Naive thymus-derived CD4-positive, alpha-beta T cell (primary cell): ENCODE data around the gene RPS21. TPM values are rescaled to one million over a fixed set of nuclear protein-coding genes. Genes with fewer than 3 reads are reported as not detected.

Experiments used
- ATAC-seq: fragments of 150-1000 bp; cut with Tn5 transposase; 2 replicates; pipeline ENCODE4 v1.10.0; 2021; ENCODE audit warnings: mild to moderate bottlenecking, moderate library complexity
- CTCF ChIA-PET: fragments of 350-600 bp; sonication (Branson Sonifier 250); formaldehyde crosslinking; loops from one replicate; lab custom pipeline; 2021; ENCODE audit warnings: antibody characterized with exemption; lab: Charles Lee
- POLR2A ChIA-PET: fragments of 350-600 bp; sonication (Branson Sonifier 250); formaldehyde crosslinking; loops from one replicate; lab custom pipeline; 2021; ENCODE audit warnings: antibody characterized with exemption, inconsistent platforms; lab: Charles Lee
- DNase-seq, 9 donors: peaks; one replicate each; pipeline versions ENCODE4 v3.0.0 to v3.0.0-alpha.2; 2020 to 2022; ENCODE audit warnings: mixed read lengths in 1 of 9
- H3K27ac ChIP-seq: one replicate; pipeline ENCODE4 v1.7.0; 2013; ENCODE audit warnings: mild to moderate bottlenecking, low read depth, low read length, moderate library complexity
- H3K27me3 ChIP-seq, 2 donors: one replicate each; pipeline ENCODE4 v1.7.0; 2013; ENCODE audit warnings: low read length in 2 of 2, mild to moderate bottlenecking in 2 of 2, moderate library complexity in 2 of 2; ENCODE audit not compliant: control insufficient read depth in 2 of 2, insufficient read depth in 2 of 2
- H3K36me3 ChIP-seq, 3 experiments: 1 replicate in 2 of 3; 2 replicates in 1 of 3; pipeline ENCODE4 v1.7.0; 2013; ENCODE audit warnings: low read length in 3 of 3, mild to moderate bottlenecking in 3 of 3, moderate library complexity in 1 of 3; ENCODE audit not compliant: insufficient read depth in 3 of 3, control insufficient read depth in 2 of 3
- H3K4me1 ChIP-seq, 2 donors: one replicate each; pipeline ENCODE4 v1.7.0; 2013; ENCODE audit warnings: low read length in 2 of 2, mild to moderate bottlenecking in 2 of 2, moderate library complexity in 1 of 2; ENCODE audit not compliant: control insufficient read depth in 2 of 2, insufficient read depth in 2 of 2
- H3K4me3 ChIP-seq: 2 replicates; pipeline ENCODE4 v1.7.0; 2013; ENCODE audit warnings: mild to moderate bottlenecking, low read length
- H3K9me3 ChIP-seq, 3 experiments: 1 replicate in 2 of 3; 2 replicates in 1 of 3; pipeline ENCODE4 v1.7.0; 2013; ENCODE audit warnings: low read length in 3 of 3; ENCODE audit not compliant: control insufficient read depth in 2 of 3
- H3K27ac Mint-ChIP-seq, 9 donors: one replicate each; pipeline ENCODE4 v1.8.0; 2020 to 2022; ENCODE audit warnings: mixed read lengths in 9 of 9, mild to moderate bottlenecking in 8 of 9, moderate library complexity in 5 of 9, inconsistent platforms in 2 of 9
- H3K27me3 Mint-ChIP-seq, 5 donors: one replicate each; pipeline ENCODE4 v1.8.0; 2021 to 2022; ENCODE audit warnings: mixed read lengths in 5 of 5, mild to moderate bottlenecking in 1 of 5
- H3K36me3 Mint-ChIP-seq, 5 donors: one replicate each; pipeline ENCODE4 v1.8.0; 2020 to 2022; ENCODE audit warnings: mixed read lengths in 5 of 5, mild to moderate bottlenecking in 3 of 5, inconsistent platforms in 1 of 5
- H3K4me1 Mint-ChIP-seq, 7 donors: one replicate each; pipeline ENCODE4 v1.8.0; 2020 to 2022; ENCODE audit warnings: mixed read lengths in 7 of 7, mild to moderate bottlenecking in 3 of 7, inconsistent platforms in 1 of 7
- H3K4me3 Mint-ChIP-seq, 10 donors: one replicate each; pipeline ENCODE4 v1.8.0; 2020 to 2022; ENCODE audit warnings: mild to moderate bottlenecking in 10 of 10, mixed read lengths in 10 of 10, moderate library complexity in 6 of 10, inconsistent platforms in 2 of 10
- H3K9me3 Mint-ChIP-seq, 11 donors: one replicate each; pipeline ENCODE4 v1.8.0; 2020 to 2022; ENCODE audit warnings: mixed read lengths in 11 of 11, mild to moderate bottlenecking in 4 of 11, inconsistent platforms in 1 of 11, moderate library complexity in 1 of 11
- intact Hi-C, 2 donors: fragments of 100-400 bp; cut with micrococcal nuclease; formaldehyde crosslinking; loops; one replicate each; pipeline ENCODE4 v1.15.1; 2023
- polyA plus RNA-seq, 2 donors: library from polyadenylated mRNA; unstranded; fragments of 300-500 nt; fragmentation: Illumina TruSeq; gene quantifications; one replicate each; pipeline ENCODE4 v1.2.3, GENCODE V29; 2021
- total RNA-seq, 6 experiments: library from RNA in 5 of 6; stranded (reverse) in 5 of 6; gene quantifications; 1 replicate in 5 of 6; 2 replicates in 1 of 6; pipeline ENCODE4 v1.2.3 and lab custom pipeline; 2021 to 2026

Gene RPS21
- total and polyA plus RNA-seq, 7 experiments from 2014 or later, result 2,026 to 3,458 (median 3,308) TPM

DNA sequence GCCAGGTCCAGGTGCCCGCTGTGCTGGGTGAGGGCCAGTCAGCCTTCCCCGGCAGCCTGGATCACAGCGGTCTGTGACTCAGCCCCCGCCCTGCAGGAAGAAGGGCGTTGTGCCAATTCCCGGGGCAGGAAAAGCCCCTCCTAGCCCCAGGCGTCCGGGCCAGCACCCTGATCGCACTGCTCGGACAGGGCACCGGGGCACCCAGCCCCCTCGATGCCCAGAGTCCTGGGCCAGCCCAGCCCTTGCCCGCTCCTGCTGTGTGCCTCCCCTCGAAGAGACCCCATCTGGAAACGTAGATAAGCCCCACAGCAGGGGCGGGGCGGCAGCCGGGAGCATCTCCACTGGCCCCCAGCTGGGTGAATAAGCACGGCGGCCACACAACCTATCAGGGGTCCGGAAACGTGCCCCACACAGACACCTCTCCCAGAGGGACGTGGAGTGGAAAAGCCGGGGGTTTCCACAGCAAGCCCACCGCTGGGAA, 29.7 kb upstream of the RPS21 start:
- H3K4me1 Mint-ChIP-seq, result no peaks in the 10 kb centered on the region
- Histone ChIP-seq H3K27ac (no peak overlapping the region), H3K36me3 (no peaks in the 10 kb centered on the region), H3K9me3 (no peaks in the 10 kb centered on the region), H3K4me1 (no peaks in the 10 kb centered on the region), H3K27me3 (no peaks in the 10 kb centered on the region), H3K4me3 (no peak overlapping the region)
- no peaks in the 10 kb centered on the region for H3K9me3 Mint-ChIP-seq
- no peak overlapping the region for H3K27ac Mint-ChIP-seq
- ChIA-PET CTCF (no interaction called here), POLR2A (no interaction called here)
- no peaks in the 10 kb centered on the region for H3K27me3 Mint-ChIP-seq
- intact Hi-C loops, result no loop called here
- no peak overlapping the region for H3K4me3 Mint-ChIP-seq
- no peak for ATAC-seq
- no peaks in the 10 kb centered on the region for H3K36me3 Mint-ChIP-seq
- no peak for DNase-seq

DNA sequence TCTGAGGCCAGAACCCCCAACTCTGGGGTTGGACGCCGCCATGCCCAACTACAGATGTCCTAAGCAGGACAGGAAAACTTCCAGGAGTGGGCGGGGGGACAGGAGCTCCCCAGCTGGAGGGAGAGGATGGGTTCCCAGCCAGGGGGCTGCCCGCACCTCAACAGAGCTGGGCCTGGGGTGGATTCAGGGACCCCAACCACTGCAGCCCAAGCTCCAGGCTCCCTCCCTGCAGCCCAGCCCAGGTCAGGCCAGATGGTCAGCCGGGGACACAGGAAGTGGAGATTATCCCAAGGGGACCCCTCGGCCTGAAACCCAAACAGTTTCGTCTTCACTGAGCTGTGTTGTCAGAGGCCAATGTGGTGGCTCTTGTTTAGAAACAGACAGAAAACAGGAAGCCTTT, 29.2 kb upstream of the RPS21 start:
- H3K9me3 ChIP-seq, result no peaks in the 10 kb centered on the region

DNA sequence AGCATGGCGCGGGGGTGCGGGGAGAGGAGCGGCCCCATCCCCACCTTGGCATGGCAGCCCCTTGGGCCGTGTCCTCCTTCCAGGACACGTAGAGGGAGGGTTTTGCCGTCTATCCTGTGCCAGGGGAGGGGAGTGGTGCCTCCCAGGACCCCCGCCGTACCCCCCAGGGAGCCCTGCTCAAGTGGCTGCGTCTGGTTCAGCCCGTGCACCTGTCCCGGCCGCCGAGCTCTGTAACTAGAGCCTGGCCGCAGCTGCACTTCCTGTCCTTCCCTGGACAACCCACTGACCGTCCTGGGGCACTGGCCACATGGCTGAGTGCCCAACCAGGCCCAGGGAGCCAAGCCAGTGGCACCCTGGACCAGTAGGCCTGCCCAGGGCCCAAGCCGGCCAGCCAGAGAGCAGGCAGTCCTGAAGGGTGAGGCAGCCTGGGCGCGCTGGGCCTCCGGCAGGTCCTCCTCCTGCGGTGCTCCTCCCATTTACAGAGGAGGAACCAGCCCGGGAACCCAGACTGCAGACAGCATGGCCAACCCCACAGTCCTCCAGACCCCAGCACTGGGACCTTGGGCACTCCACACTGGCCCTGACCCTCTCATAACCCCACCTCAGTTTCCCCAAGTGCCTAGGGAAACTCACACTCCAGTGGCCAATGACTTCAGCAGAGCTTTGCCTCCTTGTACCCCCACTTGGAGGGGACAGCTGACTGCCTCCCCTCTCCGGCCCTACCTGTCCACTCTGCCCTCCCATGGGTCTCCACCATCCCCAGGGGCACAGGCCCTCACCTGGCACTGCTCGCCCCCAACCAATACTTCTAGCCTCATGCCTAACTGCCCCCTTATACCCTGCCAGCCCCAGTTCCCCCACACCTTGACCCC, 28.5 kb upstream of the RPS21 start:
- H3K9me3 Mint-ChIP-seq, result no peaks in the 10 kb centered on the region
- no peaks in the 10 kb centered on the region for H3K9me3 ChIP-seq
- peak overlapping the region in 1 of 10 donors; percentile 14 for H3K4me3 Mint-ChIP-seq
- no peak overlapping the region for H3K27ac ChIP-seq
- intact Hi-C loops, result no loop called here
- ChIA-PET CTCF (no interaction called here), POLR2A (no interaction called here)
- H3K36me3 ChIP-seq, result no peaks in the 10 kb centered on the region
- peaks cover 0 to 4% (median 0%) of the 10 kb centered on the region in 5 donors for H3K27me3 Mint-ChIP-seq
- H3K36me3 Mint-ChIP-seq, result no peaks in the 10 kb centered on the region
- H3K4me1 ChIP-seq, result no peaks in the 10 kb centered on the region
- no peak overlapping the region for H3K27ac Mint-ChIP-seq
- ATAC-seq (no peak), DNase-seq (no peak)
- no peaks in the 10 kb centered on the region for H3K27me3 ChIP-seq
- no peaks in the 10 kb centered on the region for H3K4me1 Mint-ChIP-seq
- H3K4me3 ChIP-seq, result no peak overlapping the region

More for the DNA sequence above, 29.2 kb upstream of the RPS21 start:
- Mint-ChIP-seq H3K27ac (no peak overlapping the region), H3K4me3 (no peak overlapping the region), H3K9me3 (no peaks in the 10 kb centered on the region), H3K4me1 (no peaks in the 10 kb centered on the region), H3K27me3 (peaks cover 0 to 2% (median 0%) of the 10 kb centered on the region in 5 donors), H3K36me3 (no peaks in the 10 kb centered on the region)
- ChIA-PET POLR2A (no interaction called here), CTCF (no interaction called here)
- Histone ChIP-seq H3K36me3 (no peaks in the 10 kb centered on the region), H3K27ac (no peak overlapping the region), H3K27me3 (no peaks in the 10 kb centered on the region), H3K4me3 (no peak overlapping the region), H3K4me1 (no peaks in the 10 kb centered on the region)
- ATAC-seq (no peak), DNase-seq (no peak)
- intact Hi-C loops, result no loop called here

DNA sequence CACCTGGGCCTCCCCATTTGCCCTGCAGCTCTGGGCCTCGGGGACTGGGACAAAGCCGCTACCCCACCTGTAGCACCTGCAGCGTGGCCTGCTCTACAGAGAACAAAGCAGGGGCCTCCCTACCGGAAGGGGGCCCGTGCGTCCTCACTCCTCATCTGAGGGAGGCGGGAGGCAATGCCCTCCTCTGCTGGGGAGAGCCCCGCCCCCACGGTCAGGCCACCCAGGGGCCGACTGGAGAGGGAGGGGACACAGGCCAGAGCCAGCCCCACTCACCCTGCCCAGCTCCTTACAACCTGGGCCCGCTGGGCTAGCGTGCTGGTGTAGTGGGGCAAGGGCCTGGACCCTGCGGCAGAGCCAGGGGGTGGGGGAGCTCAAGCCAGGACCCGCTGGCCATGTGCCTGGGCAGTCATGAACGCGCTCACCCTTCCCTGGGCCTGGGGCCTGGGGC, 27.8 kb upstream of the RPS21 start:
- H3K4me1 Mint-ChIP-seq, result no peaks in the 10 kb centered on the region
- POLR2A ChIA-PET, result no interaction called here
- no peak overlapping the region for H3K27ac ChIP-seq

DNA sequence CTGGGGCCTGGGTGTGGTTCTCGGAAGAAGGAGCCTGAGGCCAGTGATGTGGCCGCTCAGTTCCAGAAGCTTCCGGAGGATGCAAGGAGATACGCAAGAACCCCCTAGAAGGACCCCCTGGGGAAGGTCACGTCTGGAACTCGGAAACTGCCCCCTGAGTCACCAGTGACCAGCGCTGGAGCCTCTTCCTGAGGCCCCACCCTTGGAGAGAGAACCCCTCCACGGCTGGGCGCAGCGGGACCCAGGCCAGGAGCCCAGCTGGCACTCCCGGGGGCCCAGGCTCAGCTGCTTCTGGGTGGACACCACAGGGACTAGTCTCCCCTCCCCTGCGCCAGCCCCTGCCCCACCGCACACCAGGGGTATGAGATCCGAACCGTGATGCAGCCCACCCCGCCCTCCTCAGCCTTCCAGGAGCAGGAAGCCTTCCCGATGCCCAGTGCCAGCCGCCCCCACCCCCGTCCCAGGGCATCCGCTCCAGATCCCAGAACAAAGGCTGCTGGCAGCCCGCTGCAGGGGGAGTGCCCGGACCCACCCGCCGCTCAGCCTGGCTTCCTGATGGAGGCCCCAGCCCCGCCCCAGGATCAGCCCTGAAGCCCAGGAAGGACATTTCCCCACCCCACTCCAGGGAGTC, 27.3 kb upstream of the RPS21 start:
- ATAC-seq (no peak), DNase-seq (no peak)
- no peak overlapping the region for H3K27ac ChIP-seq
- H3K9me3 ChIP-seq, result no peaks in the 10 kb centered on the region
- CTCF ChIA-PET, result no interaction called here
- Mint-ChIP-seq H3K27ac (no peak overlapping the region), H3K9me3 (no peaks in the 10 kb centered on the region), H3K4me1 (no peaks in the 10 kb centered on the region), H3K4me3 (no peak overlapping the region), H3K36me3 (no peaks in the 10 kb centered on the region), H3K27me3 (peaks cover under 1 to 10% (median 4%) of the 10 kb centered on the region in 5 donors)
- intact Hi-C loops, result no loop called here
- POLR2A ChIA-PET, result no interaction called here
- no peaks in the 10 kb centered on the region for H3K27me3 ChIP-seq
- H3K36me3 ChIP-seq, result no peaks in the 10 kb centered on the region
- no peak overlapping the region for H3K4me3 ChIP-seq
- H3K4me1 ChIP-seq, result no peaks in the 10 kb centered on the region

More for the DNA sequence above, 27.8 kb upstream of the RPS21 start:
- DNase-seq (peak in 1 of 9 donors; percentile 5), ATAC-seq (no peak)
- no peak overlapping the region for H3K27ac Mint-ChIP-seq
- H3K4me3 Mint-ChIP-seq, result no peak overlapping the region
- no peaks in the 10 kb centered on the region for H3K27me3 ChIP-seq
- no peak overlapping the region for H3K4me3 ChIP-seq
- no peaks in the 10 kb centered on the region for H3K36me3 ChIP-seq
- H3K36me3 Mint-ChIP-seq, result no peaks in the 10 kb centered on the region
- H3K9me3 Mint-ChIP-seq, result no peaks in the 10 kb centered on the region
- H3K27me3 Mint-ChIP-seq, result peaks cover 0 to 9% (median 3%) of the 10 kb centered on the region in 5 donors
- CTCF ChIA-PET, result no interaction called here
- no peaks in the 10 kb centered on the region for H3K9me3 ChIP-seq
- intact Hi-C loops, result no loop called here
- H3K4me1 ChIP-seq, result no peaks in the 10 kb centered on the region

DNA sequence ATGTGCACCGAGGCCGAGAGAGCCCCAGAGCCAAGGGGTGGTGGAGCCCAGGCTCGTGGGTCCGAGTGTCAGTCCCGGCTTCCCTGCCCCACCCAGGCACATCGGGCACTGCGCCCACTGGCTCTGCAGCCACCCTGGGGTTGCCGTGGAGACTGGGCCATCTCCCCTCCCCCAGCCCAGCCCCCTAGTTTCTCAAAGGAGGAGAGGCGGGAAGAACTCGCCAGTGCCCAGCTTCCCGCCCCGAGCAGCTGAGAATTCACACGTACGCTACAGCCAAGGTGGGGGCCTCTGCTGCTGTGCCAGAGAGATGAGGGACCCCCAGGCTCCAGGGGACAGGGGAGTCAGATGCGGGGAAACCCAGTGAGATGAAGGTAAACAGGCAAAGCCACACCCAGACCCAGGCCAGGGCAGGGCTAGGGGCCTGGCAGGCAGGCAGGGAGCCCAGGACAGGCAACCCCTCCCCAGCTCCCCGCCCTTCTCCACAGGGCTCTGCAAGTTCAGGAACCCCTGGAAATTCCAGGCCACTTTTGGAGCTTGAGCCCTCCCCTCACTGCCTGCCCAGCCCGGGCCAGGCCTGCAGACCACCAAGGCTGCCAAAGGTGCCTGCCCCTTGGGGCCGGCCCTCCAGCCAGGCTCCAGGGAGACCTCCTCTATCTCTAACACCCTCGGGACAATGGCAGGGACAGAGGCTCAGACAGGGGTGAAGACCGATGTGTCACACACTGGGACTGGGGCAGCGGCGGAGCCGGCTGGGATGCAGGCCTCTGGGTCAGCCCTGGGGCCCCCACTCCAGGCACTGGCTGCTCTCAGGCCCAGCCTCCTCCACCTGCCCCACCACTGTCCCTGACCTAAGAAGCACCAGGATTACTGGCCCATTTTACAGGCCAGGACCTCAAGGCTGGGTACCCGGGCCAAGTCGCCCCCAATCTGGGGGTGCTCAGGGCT, 25.8 kb upstream of the RPS21 start:
- no peak overlapping the region for H3K27ac Mint-ChIP-seq
- ATAC-seq (no peak), DNase-seq (no peak)
- H3K36me3 ChIP-seq, result no peaks in the 10 kb centered on the region
- POLR2A ChIA-PET, result no interaction called here
- no peak overlapping the region for H3K27ac ChIP-seq
- no peaks in the 10 kb centered on the region for H3K36me3 Mint-ChIP-seq
- H3K27me3 ChIP-seq, result peaks cover 0 to 4% of the 10 kb centered on the region in 2 donors
- CTCF ChIA-PET, result no interaction called here
- H3K9me3 ChIP-seq, result no peaks in the 10 kb centered on the region
- H3K4me1 ChIP-seq, result peaks cover 0 to 3% of the 10 kb centered on the region in 2 donors
- H3K4me3 Mint-ChIP-seq, result no peak overlapping the region
- peaks cover 9 to 21% (median 13%) of the 10 kb centered on the region in 5 donors for H3K27me3 Mint-ChIP-seq
- H3K9me3 Mint-ChIP-seq, result no peaks in the 10 kb centered on the region
- peaks cover 0 to 4% (median 0%) of the 10 kb centered on the region in 7 donors for H3K4me1 Mint-ChIP-seq
- no peak overlapping the region for H3K4me3 ChIP-seq
- intact Hi-C loops, result no loop called here
